ENCODE data around the gene SFSWAP. TPM values are rescaled to one million over a fixed set of nuclear protein-coding genes. Genes with fewer than 3 reads are reported as not detected.

The SFSWAP gene
- total and polyA plus RNA-seq, 2 of the 8 experiments (the other 6 are each of a cell fraction or from before 2014, with no cell fraction given) = 36.5 to 49.5 TPM

GRCh38 chr12:131796411-131796736 lies 85.5 kb downstream of the SFSWAP start:
- Histone ChIP-seq H3K4me2 (ENCODE audit: insufficient read depth in 1 of 2, low read depth in 2 of 2, low read length in 2 of 2) (peak overlapping the region; percentile 28 to 39; a peak in 2 of 4 replicates), H2BK15ac (ENCODE audit: low read length) (no peak overlapping the region), H3K36me3 (ENCODE audit: control insufficient read depth in 2 of 4, insufficient read depth in 4 of 4, low read length in 3 of 4) (peaks cover 2 to 16% (median 13%) of the 10 kb centered on the region in 4 experiments; a peak in 7 of 8 replicates), H3K4ac (replicated peaks; ENCODE audit: insufficient read length, low read depth, low read length) (peak overlapping the region; percentile 6), H4K5ac (ENCODE audit: insufficient read length, low read depth, low read length) (no peak overlapping the region), H4K20me1 (replicated peaks in 1 of 2; ENCODE audit: control insufficient read depth in 1 of 2, insufficient read depth in 2 of 2, low read length in 2 of 2) (no peaks in the 10 kb centered on the region), H3K23me2 (ENCODE audit: low read depth, low read length) (no peaks in the 10 kb centered on the region), H4K8ac (ENCODE audit: extremely low read depth, insufficient read depth, low read length) (no peak overlapping the region), H2BK120ac (replicated peaks; ENCODE audit: low read depth, low read length) (no peak overlapping the region), H3K4me3 (ENCODE audit: extremely low read depth in 1 of 4, insufficient read depth in 2 of 4, low read depth in 3 of 4, low read length in 4 of 4) (no peak overlapping the region), H3K56ac (replicated peaks; ENCODE audit: insufficient read length, low read depth, low read length) (no peak overlapping the region), H2AFZ (ENCODE audit: low read length) (no peak overlapping the region), H2BK20ac (ENCODE audit: low read length) (no peak overlapping the region), H3K79me2 (ENCODE audit: control insufficient read depth in 1 of 2, insufficient read depth in 2 of 2, low read length in 2 of 2) (no peaks in the 10 kb centered on the region), H4K91ac (replicated peaks; ENCODE audit: insufficient read length, low read length) (peak overlapping the region; percentile 69), H2BK5ac (ENCODE audit: low read depth, low read length) (peak overlapping the region; percentile 79; the same call in 1 of the 2 replicates), H3K14ac (ENCODE audit: insufficient read length) (no peak overlapping the region), H3K79me1 (ENCODE audit: low read depth, low read length) (no peaks in the 10 kb centered on the region), H2BK12ac (ENCODE audit: low read depth, low read length) (0 out of 2 replicates have a peak overlapping the region, but pooled peaks have one; percentile 71), H3K9ac (replicated peaks in 1 of 4; ENCODE audit: extremely low read depth in 1 of 4, low read depth in 3 of 4, low read length in 3 of 4) (no peak overlapping the region), H3K9me3 (ENCODE audit: insufficient read depth in 2 of 2, low read depth in 1 of 2, low read length in 1 of 2) (no peaks in the 10 kb centered on the region; a peak in 1 of 4 replicates), H2AK5ac (ENCODE audit: low read depth, low read length) (no peak overlapping the region), H3K18ac (ENCODE audit: extremely low read depth, low read length) (no peak overlapping the region), H3K27ac (ENCODE audit: low read depth, low read length) (peak overlapping the region; percentile 31; the same call in 1 of the 2 replicates), H3K4me1 (replicated peaks in 1 of 4; ENCODE audit: control insufficient read depth in 3 of 4, insufficient read depth in 4 of 4, low read length in 3 of 4) (peaks cover 0 to 17% (median 12%) of the 10 kb centered on the region in 4 experiments; a peak in 6 of 7 replicates), H3K27me3 (replicated peaks in 1 of 4; ENCODE audit: control insufficient read depth in 3 of 4, extremely low read depth in 1 of 4, insufficient read depth in 3 of 4, low read length in 3 of 4) (no peaks in the 10 kb centered on the region), H3K23ac (ENCODE audit: insufficient read length) (no peak overlapping the region)
- POLR2A ChIA-PET (ENCODE audit: partially characterized antibody) = interaction anchor here (1.1 to 2.7 kb wide), 3 partner anchors 10 to 20 kb away, joined by 3 to 13 read pairs (median 3); no protein-coding TSS in a partner anchor
- 95% methylated on average over 6 of the region's 6 CpGs; no CpG with 5 or more reads in 1 of the 2 experiments for WGBS, 2 experiments (ENCODE audit: extremely low coverage in 1 of 2, insufficient coverage in 1 of 2, insufficient read length in 1 of 2, insufficient replicate concordance in 2 of 2, low coverage in 1 of 2, low lambda C conversion rate in 2 of 2, missing lambda C conversion rate in 1 of 2)
- CTCF ChIA-PET (ENCODE audit: partially characterized antibody) = interaction anchor here (0.9 to 3.0 kb wide), 14 partner anchors 10 to 898 kb away, joined by 3 to 24 read pairs (median 4); no protein-coding TSS in a partner anchor
- no peak for FAIRE-seq
- DNase-seq (ENCODE audit: low read depth in 1 of 2, low spot score in 2 of 2) = no peak
- TF ChIP-seq CREB1 (IDR thresholded peaks at IDR 0.05) = no peak
- TF ChIP-seq BCL11A (IDR thresholded peaks at IDR 0.05; ENCODE audit: low read depth in 2 of 2, low read length in 2 of 2) = no peak
- 0 out of 2 replicates have a peak, but pooled peaks have one; percentile 15 for TF ChIP-seq RBBP5 (IDR thresholded peaks at IDR 0.05; ENCODE audit: borderline replicate concordance, low read depth, low read length)
- TF ChIP-seq YY1 (IDR thresholded peaks at IDR 0.05; ENCODE audit: low read depth, low read length) = no peak
- TF ChIP-seq KDM1A (IDR thresholded peaks at IDR 0.05; ENCODE audit: borderline replicate concordance, low read length) = peak; percentile 67; the same call in 1 of the 2 replicates
- no peak for TF ChIP-seq USF2 (IDR thresholded peaks at IDR 0.05; ENCODE audit: low read length)
- no peak for TF ChIP-seq POLR2A (IDR thresholded peaks at IDR 0.05; ENCODE audit: control extremely low read depth in 1 of 2, low read depth in 2 of 2, low read length in 2 of 2)
